HK-2 (cell line): ENCODE results near the gene HES3.

ENCODE experiments used
- DNase-seq: peaks from one replicate; pipeline ENCODE4 v3.0.0-alpha.2; 2018; ENCODE audit not compliant: unreplicated experiment

Gene HES3

DNA sequence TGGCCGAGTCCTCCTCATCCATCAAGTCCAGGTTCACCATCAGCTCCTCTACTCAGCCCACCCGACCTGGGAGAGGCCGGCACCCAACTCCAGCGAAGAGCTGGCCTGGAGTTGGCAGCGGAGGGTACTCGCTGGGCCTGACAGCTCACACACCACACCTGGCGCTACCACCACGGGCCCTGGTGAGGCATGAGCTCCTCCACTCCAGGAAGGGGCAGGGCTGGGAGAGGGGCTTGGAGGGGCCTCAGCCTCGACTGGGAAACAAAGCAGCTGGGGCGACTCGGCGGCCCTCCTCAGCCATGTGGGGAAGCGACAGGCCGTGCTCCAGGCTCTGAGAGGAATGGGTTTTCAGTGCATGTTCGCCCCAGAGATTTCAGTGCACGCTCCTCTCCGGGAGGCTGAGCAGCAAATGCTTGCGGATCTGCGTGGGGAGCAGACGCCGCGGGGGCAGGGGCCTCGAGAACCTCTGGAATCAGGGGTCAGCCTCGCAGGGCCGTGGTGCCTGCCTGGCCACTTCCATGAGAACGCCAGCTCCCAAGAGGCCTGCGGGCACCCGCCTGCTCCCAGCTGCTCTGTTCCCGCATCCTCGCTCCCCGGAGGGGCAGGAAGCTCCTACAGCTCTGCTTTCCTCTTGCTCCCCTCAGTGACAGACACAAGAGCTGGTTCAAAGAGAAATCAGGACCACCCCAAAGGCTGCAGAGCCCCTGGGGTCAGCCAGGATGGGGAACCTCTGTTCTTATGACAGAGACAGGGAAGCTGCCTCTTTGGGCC, 35.8 kb downstream of the HES3 start:
- DNase-seq, result no peak

DNA sequence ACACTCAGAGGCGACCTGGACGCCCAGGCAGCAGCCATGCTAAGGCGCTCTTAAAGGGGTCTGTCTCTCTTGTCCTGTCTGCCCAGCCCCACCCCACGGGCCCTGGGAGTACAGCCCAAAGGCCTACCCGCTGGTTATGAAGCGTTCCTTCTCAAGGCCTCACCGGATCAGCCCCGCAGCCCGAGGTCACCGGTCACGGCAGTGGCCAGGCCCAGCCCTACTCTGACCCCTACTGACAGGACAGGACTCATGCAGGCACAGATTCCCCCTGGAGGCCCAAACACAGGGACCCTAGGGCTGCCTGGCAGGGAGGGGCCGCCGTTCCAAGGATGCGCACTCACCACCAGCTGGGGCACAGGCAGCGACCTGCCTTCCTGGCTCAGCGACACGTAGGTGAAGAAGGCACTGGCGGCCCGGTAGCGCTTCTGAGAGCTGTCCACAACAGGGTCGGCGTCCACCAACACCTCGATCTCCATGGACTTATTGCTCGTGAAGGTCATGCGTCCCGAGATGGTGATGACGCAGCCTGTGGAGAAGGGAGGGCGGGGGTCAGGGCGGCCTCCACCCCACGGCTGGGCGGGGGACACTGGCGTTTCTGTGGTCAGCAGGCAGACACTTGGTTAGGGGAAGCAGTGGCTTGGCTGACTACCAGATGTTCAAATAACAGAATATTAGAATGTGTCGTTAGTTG, 36.9 kb downstream of the HES3 start:
- DNase-seq, result no peak

GRCh38 chr1:6281511-6282402, 37.8 kb downstream of the HES3 start:
- DNase-seq, result no peak

GRCh38 chr1:6282577-6283270, 38.7 kb downstream of the HES3 start:
- DNase-seq, result no peak

- no peak for DNase-seq
These were observed 41.4 kb downstream of the HES3 start for GRCh38 chr1:6285336-6285735.

GRCh38 chr1:6286266-6286665, 42.3 kb downstream of the HES3 start:
- DNase-seq, result no peak

DNA sequence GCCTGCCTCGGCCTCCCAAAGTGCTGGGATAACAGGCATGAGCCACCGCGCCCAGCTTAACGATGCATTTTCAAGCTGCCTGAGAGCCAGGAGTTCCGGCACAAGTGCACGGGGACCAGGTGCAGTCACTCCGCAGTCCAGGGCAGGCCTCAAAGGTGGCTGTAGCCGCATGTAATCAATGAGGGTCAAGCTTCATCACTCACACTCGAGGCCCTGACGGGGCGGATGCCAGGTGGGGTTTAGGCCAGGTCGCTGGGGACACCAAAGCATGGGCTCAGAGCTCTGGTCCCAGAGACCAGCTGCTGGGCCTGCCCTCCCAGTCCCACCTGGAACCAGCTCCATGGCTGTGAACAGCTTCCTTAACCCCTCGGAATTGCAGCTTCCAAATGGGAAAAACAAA, 43.0 kb downstream of the HES3 start:
- no peak for DNase-seq

DNA sequence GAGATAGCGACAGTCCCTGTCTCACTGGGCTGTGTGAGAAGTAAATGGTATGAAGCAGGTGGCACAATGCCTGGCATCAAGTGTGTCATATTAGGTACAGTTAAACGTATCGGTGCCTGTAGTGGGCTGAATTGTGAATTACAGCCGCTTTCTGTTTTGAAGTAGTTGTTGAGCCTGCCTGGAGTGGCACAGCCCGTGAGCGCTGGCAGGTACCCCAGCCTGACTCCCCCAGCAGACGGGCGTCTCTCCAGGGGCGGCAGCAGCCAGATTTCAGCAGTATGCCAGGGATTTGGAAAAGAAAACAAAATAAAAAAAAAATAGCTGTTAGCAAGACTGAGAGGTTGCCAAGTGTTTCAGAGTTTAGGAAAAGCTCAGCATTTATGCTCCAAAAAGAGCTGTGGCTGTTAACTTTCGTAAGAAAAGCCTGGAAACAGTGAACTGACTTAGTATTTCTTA, 43.5 kb downstream of the HES3 start:
- no peak for DNase-seq

DNA sequence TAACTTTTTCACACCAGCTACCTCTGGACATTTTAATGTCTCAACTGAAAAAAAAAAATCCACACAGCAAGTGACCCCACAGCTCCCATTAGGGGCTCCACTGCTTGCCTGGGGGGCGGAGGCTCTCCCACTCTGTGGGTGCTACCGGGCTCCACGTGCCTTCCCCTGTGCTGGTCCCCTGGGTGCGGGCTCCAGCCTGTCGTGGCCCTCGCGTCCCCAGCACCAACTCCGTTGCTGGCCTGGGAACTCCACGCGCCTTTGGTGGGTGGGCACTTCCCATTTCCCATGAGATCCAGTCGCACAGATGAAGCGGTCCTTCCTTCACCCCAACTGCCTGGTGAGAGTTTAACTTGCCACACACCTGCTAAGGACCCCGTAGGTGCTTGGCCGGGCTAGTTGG, 44.0 kb downstream of the HES3 start:
- DNase-seq, result no peak

- no peak for DNase-seq
These were observed 44.7 kb downstream of the HES3 start for GRCh38 chr1:6288665-6289064.

- DNase-seq, result no peak
These were observed 48.1 kb downstream of the HES3 start for GRCh38 chr1:6292102-6292501.

- DNase-seq, result no peak
These were observed 50.3 kb downstream of the HES3 start for GRCh38 chr1:6294080-6294889.

GRCh38 chr1:6294890-6295556, 51.0 kb downstream of the HES3 start:
- no peak for DNase-seq
